SK-N-SH (cell line): Measurements from ENCODE around the gene FAM53A.

Source experiments
- CHD2 ChIP-seq: fragments of 150-350 bp; IDR thresholded peaks from 2 replicates; pipeline ENCODE4 v1.6.1; 2018; ENCODE audit warnings: low read length; ENCODE audit not compliant: partially characterized antibody
- EP300 ChIP-seq, 2 experiments: IDR thresholded peaks; 2 replicates each; pipeline versions ENCODE4 v1.4.0 to v1.6.1; 2012; ENCODE audit warnings: borderline replicate concordance in 1 of 2, low read depth in 1 of 2, low read length in 1 of 2
- EZH2phosphoT487 ChIP-seq: fragments of 200-600 bp; sonication (generic); IDR thresholded peaks from 2 replicates; pipeline ENCODE4 v1.6.1; 2017; ENCODE audit warnings: low read depth, mixed run types, mild to moderate bottlenecking, antibody characterized with exemption, moderate library complexity, borderline replicate concordance
- JUND ChIP-seq: IDR thresholded peaks from 2 replicates; pipeline ENCODE4 v1.4.0; 2012
- NFIC ChIP-seq: IDR thresholded peaks from 2 replicates; pipeline ENCODE4 v1.4.0; 2012; ENCODE audit warnings: borderline replicate concordance
- NRF1 ChIP-seq: IDR thresholded peaks from 2 replicates; pipeline ENCODE4 v1.6.1; 2012; ENCODE audit warnings: low read depth, mild to moderate bottlenecking, low read length
- POLR2AphosphoS5 ChIP-seq: IDR thresholded peaks from 2 replicates; pipeline ENCODE4 v1.6.1; 2012; ENCODE audit warnings: low read depth, low read length
- TF ChIP-seq, protein P1 (sequence below): fragments of 200-600 bp; sonication (generic); IDR thresholded peaks from 2 replicates; pipeline ENCODE4 v1.6.1; 2017; ENCODE audit warnings: antibody characterized with exemption, mild to moderate bottlenecking, moderate library complexity

DNA sequence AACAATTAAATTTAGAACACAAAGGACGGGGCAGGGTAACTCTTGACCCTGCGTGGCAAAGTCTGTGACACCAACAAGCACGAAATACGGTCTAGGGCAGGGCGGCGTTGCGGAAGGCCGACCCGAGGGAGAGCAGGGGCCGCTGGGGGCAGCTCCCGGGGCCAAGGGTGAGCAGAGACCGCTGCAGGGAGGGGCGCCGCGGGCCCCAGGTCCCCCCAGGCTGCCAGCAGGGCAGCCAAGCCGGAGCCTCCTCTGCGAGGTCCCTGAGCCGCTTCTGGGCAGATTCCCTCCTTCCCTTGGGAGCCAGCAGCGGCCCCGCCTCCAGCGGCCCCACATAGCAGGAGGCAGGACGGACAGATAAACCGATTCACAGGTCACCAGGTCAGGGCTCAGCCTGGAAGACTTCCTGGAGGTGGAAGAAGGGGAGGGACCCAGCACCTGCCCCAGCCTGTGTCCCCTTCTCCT is 90.2 kb downstream of the FAM53A start:
- TF ChIP-seq JUND (no peak), POLR2AphosphoS5 (no peak), CHD2 (no peak), EP300 (IDR thresholded peaks at IDR 0.05; ENCODE audit: borderline replicate concordance in 1 of 2, low read depth in 1 of 2, low read length in 1 of 2) (no peak), NFIC (no peak), NRF1 (no peak), EZH2phosphoT487 (no peak)
- TF ChIP-seq, protein P1, sequence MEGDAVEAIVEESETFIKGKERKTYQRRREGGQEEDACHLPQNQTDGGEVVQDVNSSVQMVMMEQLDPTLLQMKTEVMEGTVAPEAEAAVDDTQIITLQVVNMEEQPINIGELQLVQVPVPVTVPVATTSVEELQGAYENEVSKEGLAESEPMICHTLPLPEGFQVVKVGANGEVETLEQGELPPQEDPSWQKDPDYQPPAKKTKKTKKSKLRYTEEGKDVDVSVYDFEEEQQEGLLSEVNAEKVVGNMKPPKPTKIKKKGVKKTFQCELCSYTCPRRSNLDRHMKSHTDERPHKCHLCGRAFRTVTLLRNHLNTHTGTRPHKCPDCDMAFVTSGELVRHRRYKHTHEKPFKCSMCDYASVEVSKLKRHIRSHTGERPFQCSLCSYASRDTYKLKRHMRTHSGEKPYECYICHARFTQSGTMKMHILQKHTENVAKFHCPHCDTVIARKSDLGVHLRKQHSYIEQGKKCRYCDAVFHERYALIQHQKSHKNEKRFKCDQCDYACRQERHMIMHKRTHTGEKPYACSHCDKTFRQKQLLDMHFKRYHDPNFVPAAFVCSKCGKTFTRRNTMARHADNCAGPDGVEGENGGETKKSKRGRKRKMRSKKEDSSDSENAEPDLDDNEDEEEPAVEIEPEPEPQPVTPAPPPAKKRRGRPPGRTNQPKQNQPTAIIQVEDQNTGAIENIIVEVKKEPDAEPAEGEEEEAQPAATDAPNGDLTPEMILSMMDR = no peak
